Thyroid gland (tissue), 4 donors: Measurements from ENCODE around the gene LHPP. TPM values are rescaled to one million over a fixed set of nuclear protein-coding genes. Genes with fewer than 3 reads are reported as not detected.

Experiments used
- DNase-seq, 2 donors: peaks; one replicate each; pipeline ENCODE4 v3.0.0-alpha.2; 2019
- H3K27ac ChIP-seq, 3 donors: fragments of 200-600 bp; sonication (generic); 1 replicate in 2 of 3; 2 replicates in 1 of 3; pipeline ENCODE4 v1.5.1; 2016 to 2019; ENCODE audit warnings: mild to moderate bottlenecking in 1 of 3, moderate library complexity in 1 of 3
- H3K27me3 ChIP-seq: fragments of 200-600 bp; sonication (generic); one replicate; pipeline ENCODE4 v1.5.1; 2019
- H3K36me3 ChIP-seq, 2 donors: fragments of 200-600 bp; sonication (generic); one replicate each; pipeline ENCODE4 v1.5.1; 2016 to 2019
- H3K4me1 ChIP-seq, 2 donors: fragments of 200-600 bp; sonication (generic); one replicate each; pipeline ENCODE4 v1.5.1; 2017 to 2019
- H3K4me3 ChIP-seq, 3 donors: fragments of 200-600 bp; sonication (generic); replicated peaks in 1 of 3; 1 replicate in 2 of 3; 2 replicates in 1 of 3; pipeline ENCODE4 v1.5.1; 2016; ENCODE audit warnings: mild to moderate bottlenecking in 1 of 3
- H3K9me3 ChIP-seq: fragments of 200-600 bp; sonication (generic); one replicate; pipeline ENCODE4 v1.5.1; 2017
- POLR2A ChIP-seq, 2 donors: fragments of 450-650 bp; IDR thresholded peaks; one replicate each; pipeline ENCODE4 v1.6.1; 2017; ENCODE audit warnings: antibody characterized with exemption in 2 of 2, mild to moderate bottlenecking in 2 of 2, moderate library complexity in 1 of 2
- WGBS, 2 donors: methylation state at CpG; one replicate each; pipeline ENCODE4 v1.1.5; 2017; 5-methylcytosine and 5-hydroxymethylcytosine counted together
- intact Hi-C: fragments of 100-400 bp; cut with DNase I; formaldehyde crosslinking; loops from one replicate; pipeline ENCODE4 v1.15.1; 2023
- total RNA-seq, 4 donors: library from RNA; depleted of rRNA; stranded (reverse); fragments of >200 nt; gene quantifications; one replicate each; pipeline ENCODE4 v1.2.3, GENCODE V29; 2016
- TF ChIP-seq, protein P1 (sequence below), 6 experiments: fragments of 200-600 bp in 3 of 6; fragments of 450-650 bp in 3 of 6; sonication (generic) in 3 of 6; IDR thresholded peaks; one replicate each; pipeline ENCODE4 v1.5.1; 2016 to 2019; ENCODE audit warnings: antibody characterized with exemption in 6 of 6, mild to moderate bottlenecking in 2 of 6, inconsistent platforms in 1 of 6, moderate library complexity in 1 of 6

LHPP gene
- total RNA-seq, 4 donors from 2014 or later, result 8.3 to 69.9 (median 48.3) TPM

DNA sequence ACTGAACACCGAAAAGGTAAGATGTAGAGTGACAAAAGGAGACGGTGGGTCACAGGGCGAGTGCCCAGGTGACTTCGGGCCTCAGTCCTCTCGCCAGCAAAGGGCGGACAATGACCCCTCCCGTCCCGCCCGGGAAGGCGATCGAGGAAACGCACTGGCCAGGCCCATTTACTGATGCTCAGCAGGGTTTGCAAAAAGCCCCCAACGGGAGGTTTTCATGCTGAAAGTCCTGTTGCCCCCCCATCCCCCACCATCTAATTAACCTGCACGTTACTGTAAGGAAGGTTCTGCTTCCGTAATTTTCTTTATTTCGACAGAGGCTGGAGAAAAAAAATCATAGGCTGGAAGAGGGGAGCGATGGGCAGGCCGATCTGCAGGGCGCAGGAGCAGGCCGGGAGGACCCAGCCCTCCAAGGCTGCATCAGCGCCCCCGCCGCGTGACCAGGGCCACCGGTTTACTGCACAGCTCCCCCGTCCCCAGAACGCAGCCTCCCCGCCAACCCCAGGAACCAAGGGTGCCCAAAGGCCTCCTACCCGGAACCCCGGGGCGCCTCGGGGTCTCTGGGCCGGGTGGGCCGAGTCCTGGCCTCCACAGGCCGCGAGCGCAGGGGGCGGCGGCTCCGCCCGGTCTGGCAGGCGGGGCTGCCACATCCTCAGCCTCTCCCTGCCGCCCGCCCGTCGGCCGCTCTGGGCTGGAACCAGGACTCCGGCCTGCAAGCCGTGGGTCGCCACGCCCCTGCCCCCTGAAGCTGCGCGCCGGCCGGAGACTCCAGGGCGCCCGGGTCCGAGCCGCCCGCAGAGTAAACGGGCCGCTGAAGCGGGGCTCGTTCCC lies 43.5 kb upstream of the LHPP start:
- TF ChIP-seq, protein P1, sequence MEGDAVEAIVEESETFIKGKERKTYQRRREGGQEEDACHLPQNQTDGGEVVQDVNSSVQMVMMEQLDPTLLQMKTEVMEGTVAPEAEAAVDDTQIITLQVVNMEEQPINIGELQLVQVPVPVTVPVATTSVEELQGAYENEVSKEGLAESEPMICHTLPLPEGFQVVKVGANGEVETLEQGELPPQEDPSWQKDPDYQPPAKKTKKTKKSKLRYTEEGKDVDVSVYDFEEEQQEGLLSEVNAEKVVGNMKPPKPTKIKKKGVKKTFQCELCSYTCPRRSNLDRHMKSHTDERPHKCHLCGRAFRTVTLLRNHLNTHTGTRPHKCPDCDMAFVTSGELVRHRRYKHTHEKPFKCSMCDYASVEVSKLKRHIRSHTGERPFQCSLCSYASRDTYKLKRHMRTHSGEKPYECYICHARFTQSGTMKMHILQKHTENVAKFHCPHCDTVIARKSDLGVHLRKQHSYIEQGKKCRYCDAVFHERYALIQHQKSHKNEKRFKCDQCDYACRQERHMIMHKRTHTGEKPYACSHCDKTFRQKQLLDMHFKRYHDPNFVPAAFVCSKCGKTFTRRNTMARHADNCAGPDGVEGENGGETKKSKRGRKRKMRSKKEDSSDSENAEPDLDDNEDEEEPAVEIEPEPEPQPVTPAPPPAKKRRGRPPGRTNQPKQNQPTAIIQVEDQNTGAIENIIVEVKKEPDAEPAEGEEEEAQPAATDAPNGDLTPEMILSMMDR (IDR thresholded peaks at IDR 0.05), result no peak
- TF ChIP-seq POLR2A (IDR thresholded peaks at IDR 0.05), result no peak
- H3K27ac ChIP-seq, result peak overlapping the region; percentile 64 to 86 (median 80)
- H3K9me3 ChIP-seq, result no peaks in the 10 kb centered on the region
- H3K4me1 ChIP-seq, result peaks cover 34 to 35% of the 10 kb centered on the region in 2 donors
- H3K36me3 ChIP-seq, result no peaks in the 10 kb centered on the region
- peak; percentile 62 to 67 for DNase-seq
- intact Hi-C loops, result no loop called here
- H3K4me3 ChIP-seq, result peak overlapping the region; percentile 47 to 76 (median 73)
- WGBS, 2 donors, result 3 to 9% methylated on average over 26 to 31 of the region's 64 CpGs
- H3K27me3 ChIP-seq, result no peaks in the 10 kb centered on the region

DNA sequence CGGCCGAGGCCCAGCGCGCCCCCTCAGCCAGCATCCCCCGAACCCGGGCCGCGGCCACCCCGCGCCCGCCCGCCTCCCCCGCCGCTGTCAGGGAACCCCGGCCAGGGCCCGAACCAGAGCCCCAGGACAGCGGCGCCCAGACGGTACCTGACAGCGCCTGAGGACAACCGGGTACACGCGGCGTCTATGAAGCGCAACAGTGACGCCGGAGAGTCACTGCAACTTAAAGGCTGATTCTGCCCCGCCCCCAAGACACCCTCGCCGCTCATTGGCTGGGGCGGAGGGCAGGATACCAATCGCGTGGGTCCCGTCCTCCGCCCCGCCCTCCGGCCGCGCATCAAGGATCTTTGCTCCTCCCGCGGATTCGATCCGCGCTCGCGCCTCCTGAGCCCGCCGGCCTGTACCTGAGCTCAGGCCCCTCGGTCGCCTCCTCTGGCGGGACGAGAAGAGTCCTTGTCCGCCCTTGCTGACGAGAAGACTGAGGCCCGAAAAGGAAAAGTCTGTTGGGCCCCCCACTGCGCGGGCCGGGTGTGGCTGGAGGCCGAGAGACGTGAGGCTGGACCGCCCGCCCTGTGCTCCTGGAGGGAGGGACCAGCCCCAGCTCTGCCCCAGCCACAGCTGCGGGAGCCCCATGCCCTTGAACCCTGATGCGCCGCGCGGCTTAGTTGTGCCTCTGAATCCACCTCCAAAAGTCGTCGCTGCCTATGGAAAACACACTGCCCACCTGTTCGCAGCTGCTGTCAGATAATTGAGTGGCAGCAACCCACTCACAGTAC lies 42.7 kb upstream of the LHPP start, which contains the start of gene OAT:
OAT (minus strand) TSS at position 198 of the 776 bp plus-strand sequence. CDS start 6,752 bp downstream, outside the sequence.
- intact Hi-C loops, result no loop called here
- H3K9me3 ChIP-seq, result no peaks in the 10 kb centered on the region
- TF ChIP-seq, protein P1 (IDR thresholded peaks at IDR 0.05), result no peak
- TF ChIP-seq POLR2A (IDR thresholded peaks at IDR 0.05), result peak; percentile 90 to 100
- DNase-seq, result peak; percentile 98
- WGBS, 2 donors, result 6 to 14% methylated on average over 16 to 18 of the region's 70 CpGs
- peak within 1 kb of the TSS; percentile 64 to 86 (median 80) for H3K27ac ChIP-seq
- H3K4me1 ChIP-seq, result peaks cover 27 to 31% of the 10 kb centered on the region in 2 donors
- H3K27me3 ChIP-seq, result no peaks in the 10 kb centered on the region
- peak within 1 kb of the TSS; percentile 47 to 76 (median 73) for H3K4me3 ChIP-seq
- no peaks in the 10 kb centered on the region for H3K36me3 ChIP-seq

DNA sequence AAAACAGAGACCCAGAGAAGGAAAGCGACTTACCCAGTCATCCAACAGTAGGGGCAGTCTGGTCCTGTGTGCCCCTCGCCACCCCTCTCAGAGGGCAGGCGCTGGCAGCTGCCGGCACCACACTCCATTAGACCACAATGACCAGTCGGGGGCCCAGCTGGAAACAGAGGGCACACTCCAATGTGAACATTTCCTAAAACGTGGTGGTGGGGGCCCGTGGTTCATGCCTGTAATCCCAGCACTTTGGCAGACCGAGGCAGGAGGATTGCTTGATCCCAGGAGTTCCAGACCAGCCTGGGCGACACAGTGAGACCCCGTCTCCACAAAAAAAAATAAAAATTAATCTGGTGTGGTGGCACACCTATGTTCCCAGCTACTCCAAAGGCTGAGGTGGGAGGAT lies 42.0 kb upstream of the LHPP start:
- no peaks in the 10 kb centered on the region for H3K36me3 ChIP-seq
- intact Hi-C loops, result no loop called here
- no peaks in the 10 kb centered on the region for H3K27me3 ChIP-seq
- 94 to 96% methylated on average over 8 to 10 of the region's 10 CpGs for WGBS, 2 donors
- TF ChIP-seq POLR2A (IDR thresholded peaks at IDR 0.05), result no peak
- TF ChIP-seq, protein P1 (IDR thresholded peaks at IDR 0.05), result no peak
- H3K27ac ChIP-seq, result no peak overlapping the region
- no peak overlapping the region for H3K4me3 ChIP-seq
- DNase-seq, result no peak
- H3K9me3 ChIP-seq, result no peaks in the 10 kb centered on the region
- H3K4me1 ChIP-seq, result peaks cover 20 to 24% of the 10 kb centered on the region in 2 donors

DNA sequence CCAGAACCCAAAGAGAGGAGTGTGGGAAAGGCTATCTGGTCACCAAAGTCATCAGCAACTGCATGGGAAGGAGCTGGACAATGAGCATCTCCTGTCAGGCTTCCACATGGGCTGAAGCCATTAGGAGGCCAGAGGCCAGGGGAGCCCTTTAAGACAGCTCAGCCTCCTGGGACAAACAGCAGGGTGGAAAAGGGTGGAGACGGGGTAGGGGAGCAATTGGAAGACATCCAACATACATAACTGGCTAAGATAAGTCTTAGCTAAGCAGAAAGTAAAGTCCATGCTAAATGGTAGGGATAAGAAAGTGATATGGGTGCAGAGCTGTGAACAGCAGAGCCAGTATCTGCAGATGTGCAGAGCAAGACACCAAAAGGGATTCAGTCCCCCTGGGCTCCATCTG lies 41.4 kb upstream of the LHPP start:
- WGBS, 2 donors, result 33 to 59% methylated on average over 1 of the region's 1 CpG

More for the DNA sequence above, 41.4 kb upstream of the LHPP start:
- H3K36me3 ChIP-seq, result no peaks in the 10 kb centered on the region
- no peaks in the 10 kb centered on the region for H3K9me3 ChIP-seq
- peaks cover 19 to 23% of the 10 kb centered on the region in 2 donors for H3K4me1 ChIP-seq
- no peaks in the 10 kb centered on the region for H3K27me3 ChIP-seq
- no peak overlapping the region for H3K4me3 ChIP-seq
- DNase-seq, result no peak
- no peak overlapping the region for H3K27ac ChIP-seq
- intact Hi-C loops, result no loop called here
- TF ChIP-seq, protein P1 (IDR thresholded peaks at IDR 0.05), result no peak
- TF ChIP-seq POLR2A (IDR thresholded peaks at IDR 0.05), result no peak
